GM19452 (cell line): ENCODE measurements around the gene CELF2.
"Not testable (repeated sequence)": the region's sequence is repeated elsewhere in the genome, so short reads cannot be mapped to it uniquely, and the experiment has no call there.

Source experiments
- ATAC-seq: cut with Tn5 transposase; IDR thresholded peaks from one replicate; pipeline ENCODE4 v1.9.1; 2021; ENCODE audit not compliant: unreplicated experiment

CELF2 gene

DNA sequence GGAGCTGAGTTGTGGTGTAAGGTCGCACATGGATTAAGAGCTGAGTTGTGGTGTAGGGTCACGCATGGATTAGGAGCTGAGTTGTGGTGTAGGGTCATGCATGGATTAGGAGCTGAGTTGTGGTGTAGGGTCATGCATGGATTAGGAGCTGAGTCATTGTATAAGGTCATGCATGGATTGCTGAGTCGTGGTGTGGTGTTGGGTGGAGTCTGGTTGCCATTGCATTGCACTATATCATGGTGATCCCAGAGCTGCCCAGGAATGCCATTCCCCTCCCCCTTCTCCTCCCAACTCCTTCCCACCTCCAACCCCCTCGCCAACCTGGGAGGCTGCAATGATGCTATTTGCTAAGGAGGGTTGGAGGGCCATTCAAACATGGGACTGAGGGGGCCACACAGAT lies 349.2 kb downstream of the CELF2 start:
- not testable (repeated sequence) for ATAC-seq

GRCh38 chr10:11367505-11367904 lies 349.8 kb downstream of the CELF2 start:
- ATAC-seq: no peak

GRCh38 chr10:11373717-11374171 lies 356.1 kb downstream of the CELF2 start:
- no peak for ATAC-seq

DNA sequence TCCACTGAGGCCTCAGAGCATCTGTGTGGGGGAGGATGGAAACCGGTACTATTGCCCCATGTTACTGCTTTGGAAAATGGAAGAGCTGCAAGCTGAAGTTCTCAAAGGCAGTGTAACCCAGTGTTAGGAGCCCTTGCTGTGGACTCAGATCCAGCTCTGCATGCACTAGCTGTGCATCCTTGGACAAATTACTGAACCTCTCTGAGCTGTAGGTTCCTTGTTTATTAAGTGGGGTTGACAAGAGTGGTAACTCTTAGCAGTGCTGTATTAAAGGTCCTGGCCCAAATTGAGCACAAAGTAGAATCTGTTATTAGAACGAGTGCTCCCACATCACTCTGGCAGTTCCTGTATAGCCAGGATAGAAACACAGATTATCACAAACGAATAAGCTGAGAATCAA lies 359.6 kb downstream of the CELF2 start:
- no peak for ATAC-seq

GRCh38 chr10:11378835-11379234 lies 361.2 kb downstream of the CELF2 start:
- ATAC-seq: no peak

DNA sequence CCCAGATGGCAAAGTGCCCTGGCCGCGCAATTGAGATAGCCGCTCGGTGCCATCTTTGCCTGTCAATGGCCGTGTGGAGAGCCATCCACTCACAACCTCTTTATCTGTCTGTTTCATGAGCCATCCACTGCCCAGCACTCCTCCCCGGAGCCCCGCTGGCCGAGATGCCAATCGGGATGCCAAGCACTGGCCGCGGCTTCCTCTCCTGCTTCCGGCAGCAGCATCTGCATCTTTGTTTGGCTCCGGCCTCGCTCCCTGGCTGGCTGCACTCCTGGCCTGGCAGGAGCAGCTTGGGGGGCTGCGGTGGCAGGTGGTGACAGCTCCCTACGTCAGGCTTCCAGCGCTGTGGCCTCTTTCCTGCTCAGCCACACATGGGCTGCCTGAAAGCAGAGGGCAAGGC lies 362.1 kb downstream of the CELF2 start:
- ATAC-seq: no peak

GRCh38 chr10:11381023-11381422 lies 363.4 kb downstream of the CELF2 start:
- ATAC-seq: no peak

DNA sequence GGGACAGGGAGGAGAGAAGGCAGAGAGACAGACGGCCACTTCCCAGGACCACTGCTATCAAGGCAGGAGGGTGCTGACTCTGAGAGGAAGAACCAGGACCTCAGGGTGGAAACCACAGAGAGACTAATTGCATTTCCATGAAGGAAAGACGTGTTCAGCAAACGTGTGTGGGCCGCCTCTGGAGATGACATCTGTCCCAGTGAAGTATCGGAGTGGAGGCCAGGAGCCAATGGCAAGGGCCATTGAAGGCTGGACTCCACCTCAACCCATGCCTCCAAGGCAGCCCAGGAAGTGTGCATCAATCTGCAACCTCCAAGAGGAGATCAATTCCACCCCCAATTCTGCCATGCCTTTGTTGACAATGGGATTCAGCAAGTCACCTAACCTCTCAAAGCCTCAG lies 363.8 kb downstream of the CELF2 start:
- ATAC-seq: no peak

DNA sequence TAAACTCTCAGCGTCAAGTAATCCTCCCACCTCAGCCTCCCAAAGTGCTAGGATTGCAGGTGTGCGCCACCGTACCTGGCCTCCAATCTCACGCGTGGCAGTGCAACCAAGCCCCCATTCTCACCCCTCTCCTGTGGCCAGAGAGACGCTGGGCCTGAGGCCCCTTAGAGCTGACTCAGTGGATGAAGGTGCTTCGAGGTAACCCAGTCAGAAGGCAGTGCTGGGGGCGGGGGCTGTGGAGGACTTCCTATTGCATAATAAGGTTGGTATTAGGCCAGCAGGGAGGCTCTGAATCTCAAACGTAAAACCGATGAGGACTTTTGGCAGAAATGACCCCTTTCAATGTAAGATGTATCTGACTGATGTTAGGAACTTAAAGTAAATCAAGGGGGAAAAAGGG lies 364.5 kb downstream of the CELF2 start:
- no peak for ATAC-seq

GRCh38 chr10:11386044-11386443 lies 368.4 kb downstream of the CELF2 start:
- ATAC-seq: no peak
